Fibroblast of skin of abdomen (primary cell): ENCODE results near the gene ITPKC.
"Not testable (repeated sequence)": the region's sequence is repeated elsewhere in the genome, so short reads cannot be mapped to it uniquely, and the experiment has no call there.

Experiments
- DNase-seq: peaks from one replicate; pipeline ENCODE4 v3.0.0-alpha.2; 2013

Gene ITPKC

DNA sequence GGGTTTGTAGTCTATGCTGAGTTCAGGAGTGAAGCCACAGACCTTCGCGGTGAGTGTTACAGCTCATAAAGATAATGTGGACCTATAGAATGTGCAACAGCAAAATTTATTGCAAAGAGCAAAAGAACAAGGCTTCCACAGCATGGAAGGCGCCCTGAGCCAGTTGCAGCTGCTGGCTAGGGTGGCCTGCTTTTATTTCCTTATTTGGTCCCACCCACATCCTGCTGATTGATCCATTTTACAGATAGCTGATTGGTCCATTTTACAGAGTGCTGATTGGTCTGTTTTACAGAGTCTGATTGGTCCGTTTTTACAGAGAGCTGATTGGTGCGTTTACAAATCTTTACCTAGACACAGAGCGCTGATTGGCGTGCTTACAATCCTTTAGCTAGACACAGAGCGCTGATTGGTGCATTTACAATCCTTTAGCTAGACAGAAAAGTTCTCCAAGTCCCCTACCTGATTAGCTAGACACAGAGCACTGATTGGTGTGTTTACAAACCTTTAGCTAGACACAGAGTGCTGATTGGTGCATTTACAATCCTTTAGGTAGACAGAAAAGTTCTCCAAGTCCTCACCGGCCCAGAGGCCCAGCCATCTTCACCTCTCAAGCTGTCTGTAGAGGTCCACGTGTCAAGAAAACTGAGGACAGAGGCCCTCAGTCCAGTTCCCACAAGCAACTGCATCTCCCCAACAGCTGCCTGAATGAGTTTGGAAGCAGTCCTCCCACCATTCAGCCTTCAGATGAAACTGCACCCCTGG lies 54.4 kb downstream of the ITPKC start:
- DNase-seq = not testable (repeated sequence)

DNA sequence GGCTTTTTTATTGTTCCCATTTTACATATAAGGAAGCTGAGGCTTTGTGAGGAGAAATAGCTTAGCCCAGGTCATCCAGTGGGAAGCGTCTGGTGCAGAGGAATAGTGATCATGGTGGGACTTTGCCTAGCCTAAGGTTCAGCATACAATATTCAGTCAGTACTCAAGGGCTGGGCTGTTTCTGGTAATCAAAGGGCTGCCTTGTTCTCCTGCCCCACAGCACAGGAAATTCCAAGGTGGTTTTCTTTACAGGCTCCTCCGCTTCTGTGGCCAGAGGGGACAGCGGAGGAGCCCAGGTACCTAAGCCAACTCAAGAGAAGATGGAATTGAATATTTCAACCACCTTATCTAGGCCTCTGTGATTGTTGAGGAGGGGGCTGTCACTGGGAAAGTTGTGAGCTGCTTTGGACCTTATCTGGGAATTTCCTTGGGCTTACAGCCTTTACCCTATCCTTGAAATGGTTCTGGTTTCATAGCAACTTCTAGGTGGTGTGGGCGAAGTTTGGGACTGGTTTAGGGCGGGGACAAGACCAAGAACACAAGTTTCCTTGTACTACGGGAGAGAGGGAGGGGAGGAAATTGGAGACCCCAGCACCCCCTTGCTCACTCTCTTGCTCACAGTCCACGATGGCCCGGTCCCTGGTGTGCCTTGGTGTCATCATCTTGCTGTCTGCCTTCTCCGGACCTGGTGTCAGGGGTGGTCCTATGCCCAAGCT lies 58.2 kb downstream of the ITPKC start, which contains the start of gene MIA:
MIA (plus strand) TSS at position 606 of the 716 bp plus-strand sequence; CDS start at position 628, 22 bp downstream.
- no peak for DNase-seq

DNA sequence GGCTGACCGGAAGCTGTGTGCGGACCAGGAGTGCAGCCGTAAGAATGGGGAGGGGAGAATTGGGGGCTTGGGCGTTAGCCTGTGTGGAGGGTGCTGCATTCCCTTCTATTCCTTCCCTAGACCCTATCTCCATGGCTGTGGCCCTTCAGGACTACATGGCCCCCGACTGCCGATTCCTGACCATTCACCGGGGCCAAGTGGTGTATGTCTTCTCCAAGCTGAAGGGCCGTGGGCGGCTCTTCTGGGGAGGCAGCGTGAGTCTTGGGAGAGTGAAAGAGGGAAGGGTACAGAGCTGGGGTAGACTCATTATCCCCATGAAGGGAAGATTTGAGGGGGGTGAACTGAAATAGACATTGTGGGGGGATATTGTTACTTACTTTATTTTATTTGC lies 58.7 kb downstream of the ITPKC start:
- DNase-seq = no peak

DNA sequence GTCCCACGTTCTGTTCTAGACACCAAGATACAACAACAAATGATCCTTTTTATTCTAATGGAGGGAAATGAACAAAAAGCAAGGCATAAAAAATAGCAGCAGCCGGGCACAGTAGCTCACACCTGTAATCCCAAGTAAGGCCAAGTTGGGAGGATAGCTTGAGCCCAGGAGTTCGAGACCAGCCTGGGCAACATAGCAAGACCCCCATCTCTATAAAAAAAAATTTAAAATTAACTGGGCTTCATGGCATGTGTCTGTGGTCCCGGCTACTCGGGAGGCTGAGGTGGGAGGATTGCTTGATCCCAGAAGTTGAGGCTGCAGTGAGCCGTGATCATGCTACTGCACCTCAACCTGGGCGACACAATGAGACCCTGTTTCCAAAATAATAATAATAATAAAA lies 59.5 kb downstream of the ITPKC start:
- DNase-seq = no peak

DNA sequence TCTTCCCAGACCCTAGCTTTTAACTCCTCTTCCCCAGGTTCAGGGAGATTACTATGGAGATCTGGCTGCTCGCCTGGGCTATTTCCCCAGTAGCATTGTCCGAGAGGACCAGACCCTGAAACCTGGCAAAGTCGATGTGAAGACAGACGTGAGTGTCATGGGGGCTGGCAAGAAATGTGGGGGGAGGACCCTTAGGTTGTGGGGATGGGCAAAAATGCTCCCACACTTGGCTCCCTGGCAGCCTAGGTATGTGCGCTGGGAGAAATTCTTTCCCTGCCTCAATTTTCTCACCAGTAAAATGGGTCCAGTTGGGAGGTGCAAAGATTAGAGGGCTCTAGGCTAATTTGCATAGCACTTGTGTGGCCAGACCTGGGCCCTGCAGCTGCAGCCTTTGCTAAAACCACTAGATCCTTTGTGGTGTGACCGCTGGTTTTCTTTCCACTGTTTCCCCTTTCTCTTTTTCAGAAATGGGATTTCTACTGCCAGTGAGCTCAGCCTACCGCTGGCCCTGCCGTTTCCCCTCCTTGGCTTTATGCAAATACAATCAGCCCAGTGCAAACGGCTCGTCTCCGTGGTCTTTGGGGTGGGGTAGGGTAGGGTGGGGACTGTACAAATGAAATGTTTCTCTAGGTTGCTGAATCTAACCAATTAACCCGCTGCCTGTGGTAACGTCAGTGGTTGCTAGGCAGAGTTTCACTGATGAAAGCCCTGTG lies 60.2 kb downstream of the ITPKC start:
- DNase-seq = peak; percentile 91

DNA sequence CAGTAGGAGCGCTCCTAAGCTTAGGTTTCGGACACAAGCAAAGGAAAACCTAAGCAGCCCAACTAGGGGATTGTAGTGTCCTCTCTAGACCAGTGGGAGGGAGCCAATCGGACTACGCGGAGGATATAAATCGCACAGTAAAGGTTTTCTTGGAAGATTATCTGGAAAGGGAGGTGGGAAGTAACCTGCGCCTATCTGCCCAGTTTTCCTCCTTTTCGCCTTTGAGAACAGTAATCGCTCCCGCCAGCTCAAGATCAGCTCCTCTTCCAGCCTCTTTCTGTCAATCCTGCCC lies 60.7 kb downstream of the ITPKC start:
- DNase-seq = no peak

DNA sequence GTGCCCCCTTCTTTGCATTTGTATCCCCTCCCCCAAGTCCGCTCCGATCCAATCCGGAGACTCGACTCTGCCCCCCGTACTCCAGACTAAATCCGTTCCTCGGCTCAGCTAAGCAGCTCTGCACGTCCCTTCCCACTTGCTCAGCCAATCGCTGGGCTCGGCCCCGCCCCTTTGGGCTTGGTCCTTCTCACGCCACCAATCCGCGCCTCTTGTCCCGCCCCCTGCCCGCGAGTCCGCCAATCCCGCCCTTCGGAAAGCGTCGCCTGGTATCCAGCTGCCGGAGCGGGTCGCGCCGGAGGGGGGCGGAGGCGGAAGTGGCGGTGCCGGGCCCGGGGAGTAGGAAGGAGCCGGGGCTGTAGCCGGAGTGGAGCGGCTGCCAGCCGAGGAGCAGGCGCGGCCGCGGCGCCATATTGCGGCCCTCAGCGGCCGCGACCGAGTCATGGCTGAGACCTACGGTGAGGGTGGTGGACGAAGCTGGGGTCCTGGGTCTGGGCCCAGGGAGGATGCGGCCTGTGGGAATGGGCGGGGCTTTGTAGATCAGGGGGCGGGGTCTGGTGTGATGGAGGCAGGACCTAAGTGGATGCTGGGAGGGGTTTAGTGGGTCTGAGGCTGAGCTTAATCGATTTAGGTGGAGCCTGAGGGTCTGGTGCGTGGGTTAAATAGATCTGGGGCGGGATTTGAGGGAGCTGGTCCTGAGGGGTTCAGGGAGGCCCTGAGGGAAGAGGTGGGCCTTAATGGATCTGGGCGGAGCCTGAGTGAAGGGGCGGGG lies 61.2 kb downstream of the ITPKC start, which contains the start of gene RAB4B:
RAB4B (plus strand) TSS at position 311 of the 769 bp plus-strand sequence; CDS start at position 440, 129 bp downstream.
- DNase-seq = peak; percentile 100

DNA sequence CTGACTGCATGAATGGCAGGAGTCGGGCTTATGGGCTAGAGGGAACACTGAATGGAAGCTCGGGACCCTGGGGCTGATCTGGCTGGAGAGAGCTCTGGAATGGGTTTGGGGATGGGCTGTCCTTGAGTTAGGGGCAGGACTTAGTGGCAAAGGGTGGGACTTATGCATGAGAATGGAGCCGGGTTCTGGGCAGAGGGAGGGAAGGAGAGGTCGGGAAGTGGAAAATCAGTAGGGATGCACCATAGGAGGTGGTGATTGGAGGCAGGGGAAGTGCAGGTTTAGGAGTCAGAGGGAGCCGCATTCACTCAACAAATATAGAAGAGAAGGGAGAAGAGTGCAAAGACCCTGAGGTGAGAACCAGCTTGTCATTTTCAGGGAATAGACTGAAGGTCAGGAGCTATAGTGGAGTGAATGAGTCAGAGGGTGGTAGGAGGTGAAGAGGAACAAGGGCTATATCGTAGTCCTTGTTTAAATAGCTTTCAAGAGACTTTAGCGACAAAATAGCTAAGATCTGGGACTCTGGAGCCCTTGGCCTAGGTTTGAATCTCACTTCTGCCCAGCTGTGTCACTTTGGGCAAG lies 61.9 kb downstream of the ITPKC start:
- DNase-seq = no peak

DNA sequence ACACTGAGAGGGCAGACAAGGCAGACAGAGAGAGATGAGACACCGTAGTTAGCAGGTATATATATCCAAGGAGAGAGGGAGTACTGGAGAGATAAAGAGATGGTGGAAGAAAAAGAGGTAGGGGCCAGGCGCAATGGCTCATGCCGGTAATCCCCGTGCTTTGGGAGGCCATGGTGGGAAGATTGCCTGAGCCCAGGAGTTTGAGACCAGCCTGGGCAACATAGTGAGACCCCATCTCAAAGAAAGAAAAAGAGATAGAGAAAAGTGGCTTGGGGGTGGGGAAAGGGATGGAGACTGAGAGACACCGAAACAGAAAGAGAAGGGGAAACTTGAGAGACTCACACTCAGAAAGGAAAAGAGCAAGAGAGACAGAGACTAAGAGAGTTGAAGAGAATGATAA lies 63.7 kb downstream of the ITPKC start:
- DNase-seq = no peak

DNA sequence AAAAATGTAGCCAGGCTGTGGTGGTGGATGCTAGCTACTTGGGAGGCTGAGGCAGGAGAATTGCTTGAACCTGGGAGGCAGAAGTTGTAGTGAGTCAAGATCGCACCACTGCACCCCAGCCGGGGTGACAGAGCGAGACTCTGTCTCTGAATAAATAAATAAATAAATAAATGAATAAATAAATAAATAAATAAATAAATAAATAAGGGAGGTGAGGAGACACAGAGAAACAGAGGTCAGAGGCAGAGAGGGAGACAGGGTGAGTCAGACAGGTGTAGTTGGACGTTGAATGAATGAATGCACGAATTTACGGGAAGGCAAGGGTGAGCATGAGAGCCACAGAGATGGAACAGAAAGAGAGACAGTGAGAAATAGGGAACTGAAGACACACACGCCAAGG lies 64.2 kb downstream of the ITPKC start:
- DNase-seq = no peak

DNA sequence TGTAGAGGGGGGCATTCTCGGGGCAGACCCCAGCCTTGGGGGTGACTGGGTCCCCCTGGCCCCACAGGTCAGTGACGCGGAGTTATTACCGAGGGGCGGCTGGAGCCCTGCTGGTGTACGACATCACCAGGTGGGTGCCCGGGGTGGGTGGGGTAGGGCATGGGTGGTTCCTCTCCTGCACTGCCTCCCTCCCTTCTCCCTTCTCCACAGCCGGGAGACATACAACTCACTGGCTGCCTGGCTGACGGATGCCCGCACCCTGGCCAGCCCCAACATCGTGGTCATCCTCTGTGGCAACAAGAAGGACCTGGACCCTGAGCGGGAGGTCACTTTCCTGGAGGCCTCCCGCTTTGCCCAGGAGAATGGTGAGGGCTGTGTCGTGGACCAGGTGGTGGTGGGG lies 66.8 kb downstream of the ITPKC start:
- DNase-seq = no peak

DNA sequence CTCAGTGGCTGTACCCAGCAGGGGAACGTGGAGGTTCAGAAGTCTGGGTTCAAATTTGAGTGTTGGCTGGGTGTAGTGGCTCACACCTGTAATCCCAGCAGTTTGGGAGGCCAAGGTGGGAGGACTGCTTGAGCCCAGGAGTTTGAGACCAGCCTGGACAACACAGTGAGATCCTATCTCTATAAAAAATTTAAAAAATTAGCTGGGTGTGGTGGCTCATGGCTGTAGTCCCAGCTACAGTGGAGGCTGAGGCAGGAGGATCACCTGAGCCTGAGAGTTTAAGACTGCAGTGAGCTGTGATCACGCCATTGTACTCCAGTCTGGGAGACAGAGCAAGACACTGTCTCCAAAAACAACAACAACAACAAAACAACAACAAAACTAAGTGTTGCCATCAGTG lies 67.2 kb downstream of the ITPKC start:
- not testable (repeated sequence) for DNase-seq

DNA sequence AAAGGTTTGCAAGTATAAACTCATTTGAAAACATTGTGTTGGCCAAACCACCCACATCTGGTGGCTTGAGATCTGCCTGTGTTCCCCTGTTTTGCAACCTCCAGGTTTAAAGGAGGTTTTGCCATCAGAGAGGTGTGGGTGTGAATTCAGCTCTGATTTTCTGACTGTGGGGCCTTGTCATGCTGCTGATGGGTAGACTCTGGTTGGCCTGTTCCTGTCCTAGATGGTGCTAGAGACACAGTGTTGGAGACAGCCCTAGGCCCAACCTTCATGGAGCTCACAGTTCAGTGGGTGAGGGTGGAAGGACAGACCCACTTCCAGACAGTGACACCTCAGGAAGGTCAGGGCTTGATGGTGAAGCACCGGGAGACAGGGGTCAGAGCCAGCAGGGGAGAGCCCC lies 68.6 kb downstream of the ITPKC start:
- no peak for DNase-seq

DNA sequence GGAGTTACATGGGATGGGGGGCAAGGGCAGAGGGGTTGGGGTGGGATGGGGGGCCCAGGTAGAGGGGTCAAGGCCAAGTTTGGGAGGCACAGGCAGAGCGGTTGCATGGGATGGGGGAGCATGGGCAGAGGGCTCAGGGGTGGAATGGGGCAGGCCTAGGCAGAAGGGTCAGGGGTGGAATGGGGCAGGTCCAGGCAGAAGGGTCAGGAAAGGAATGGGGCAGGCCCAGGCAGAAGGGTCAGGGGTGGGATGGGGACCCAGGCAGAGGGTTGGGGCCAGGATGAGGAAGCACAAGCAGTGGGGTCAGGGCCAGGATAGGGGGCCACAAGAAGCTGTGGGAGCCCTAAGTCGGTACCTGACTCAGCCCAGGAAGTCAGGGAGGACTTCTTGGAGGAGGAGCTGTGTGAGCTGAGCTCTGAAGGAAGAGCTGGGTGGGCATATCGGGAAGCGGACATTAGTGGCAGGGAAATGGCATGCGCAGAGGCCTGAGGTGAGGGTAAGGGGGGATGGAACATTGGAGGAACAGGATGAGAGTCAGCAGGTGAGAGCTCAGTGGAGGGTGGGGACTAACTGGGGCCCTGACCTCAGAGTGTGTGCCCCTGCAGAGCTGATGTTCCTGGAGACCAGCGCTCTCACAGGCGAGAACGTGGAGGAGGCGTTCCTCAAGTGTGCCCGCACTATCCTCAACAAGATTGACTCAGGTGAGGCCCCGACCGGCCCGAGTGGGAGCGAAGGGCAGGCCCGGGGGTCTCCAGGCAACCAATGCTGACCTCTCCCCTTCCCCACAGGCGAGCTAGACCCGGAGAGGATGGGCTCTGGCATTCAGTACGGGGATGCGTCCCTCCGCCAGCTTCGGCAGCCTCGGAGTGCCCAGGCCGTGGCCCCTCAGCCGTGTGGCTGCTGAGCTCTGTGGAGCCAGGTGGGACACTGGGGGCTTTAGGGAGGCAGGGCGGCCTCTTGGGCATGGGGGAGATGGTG lies 69.4 kb downstream of the ITPKC start:
- no peak for DNase-seq
